DMS79 treated with DMSO at 0.1 percent for 48 hours (cell line): Measurements from ENCODE around the gene CPXM1.

Source experiments
- DNase-seq: peaks from one replicate; lab custom pipeline; 2025; lab: John Stamatoyannopoulos, UW

Gene CPXM1

GRCh38 chr20:2763186-2763585 lies 37.2 kb downstream of the CPXM1 start:
- DNase-seq = no peak

DNA sequence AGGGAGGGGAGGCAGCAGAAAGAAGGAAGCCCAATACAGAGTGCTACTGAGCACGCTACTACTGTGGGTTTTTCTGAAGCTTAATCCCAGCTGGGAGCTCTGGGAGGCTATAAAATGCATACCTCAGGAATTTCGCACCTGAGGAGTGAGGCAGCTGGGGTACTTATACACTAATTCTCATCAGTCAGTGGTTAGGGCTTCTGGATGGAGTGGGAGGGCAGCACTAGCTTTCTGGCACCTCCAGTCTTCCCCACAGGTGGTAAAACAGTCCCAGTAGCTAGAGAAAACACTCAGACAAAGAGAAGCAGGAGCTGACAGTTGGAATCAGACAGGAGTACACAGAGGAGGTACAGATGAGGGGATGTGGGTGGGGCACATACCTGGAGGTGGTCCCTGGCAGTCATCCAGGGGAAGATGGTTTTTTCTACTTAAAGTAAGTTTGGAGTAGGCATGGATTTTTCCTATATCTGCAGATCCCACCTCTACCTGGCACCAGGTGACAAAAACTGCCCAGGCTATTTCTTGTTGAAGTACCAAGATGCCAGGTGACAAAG lies 37.8 kb downstream of the CPXM1 start:
- no peak for DNase-seq

DNA sequence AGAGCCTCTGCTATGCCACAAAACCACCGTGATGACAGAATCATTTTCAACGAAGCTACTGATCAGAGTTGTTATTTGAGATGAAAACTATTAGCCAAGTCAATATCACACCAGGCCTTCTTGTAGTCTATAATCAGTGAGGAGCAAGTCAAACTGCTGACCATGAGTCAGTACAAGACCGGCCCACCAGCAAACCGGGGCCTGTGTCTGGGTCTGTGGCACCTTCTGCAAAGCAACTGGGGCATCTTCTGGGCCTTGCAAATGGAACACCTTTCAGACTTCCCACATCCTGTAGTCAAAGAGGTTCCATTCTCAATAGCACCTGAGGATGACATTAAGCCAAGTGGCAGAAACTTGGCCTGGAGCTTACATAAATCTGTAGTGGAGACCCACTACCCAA lies 38.5 kb downstream of the CPXM1 start:
- no peak for DNase-seq

DNA sequence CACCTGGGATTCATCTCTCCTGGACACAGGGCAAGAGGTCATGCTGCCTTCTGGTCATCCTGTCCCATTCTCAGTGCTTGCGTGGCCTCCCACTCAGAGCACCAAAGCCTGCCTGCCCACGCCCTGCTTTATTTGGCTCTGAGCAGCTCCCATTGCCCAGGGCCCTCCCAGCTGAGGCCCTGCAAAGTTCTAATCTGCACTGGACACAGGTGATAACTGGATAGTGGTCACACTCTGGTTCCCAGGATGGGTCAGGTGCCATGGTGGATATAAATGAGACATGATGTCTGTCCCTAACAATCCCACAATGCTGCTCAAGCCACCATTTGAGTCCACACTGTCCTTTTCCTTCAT lies 39.5 kb downstream of the CPXM1 start:
- DNase-seq = no peak

GRCh38 chr20:2760297-2760951 lies 40.0 kb downstream of the CPXM1 start:
- DNase-seq = no peak

DNA sequence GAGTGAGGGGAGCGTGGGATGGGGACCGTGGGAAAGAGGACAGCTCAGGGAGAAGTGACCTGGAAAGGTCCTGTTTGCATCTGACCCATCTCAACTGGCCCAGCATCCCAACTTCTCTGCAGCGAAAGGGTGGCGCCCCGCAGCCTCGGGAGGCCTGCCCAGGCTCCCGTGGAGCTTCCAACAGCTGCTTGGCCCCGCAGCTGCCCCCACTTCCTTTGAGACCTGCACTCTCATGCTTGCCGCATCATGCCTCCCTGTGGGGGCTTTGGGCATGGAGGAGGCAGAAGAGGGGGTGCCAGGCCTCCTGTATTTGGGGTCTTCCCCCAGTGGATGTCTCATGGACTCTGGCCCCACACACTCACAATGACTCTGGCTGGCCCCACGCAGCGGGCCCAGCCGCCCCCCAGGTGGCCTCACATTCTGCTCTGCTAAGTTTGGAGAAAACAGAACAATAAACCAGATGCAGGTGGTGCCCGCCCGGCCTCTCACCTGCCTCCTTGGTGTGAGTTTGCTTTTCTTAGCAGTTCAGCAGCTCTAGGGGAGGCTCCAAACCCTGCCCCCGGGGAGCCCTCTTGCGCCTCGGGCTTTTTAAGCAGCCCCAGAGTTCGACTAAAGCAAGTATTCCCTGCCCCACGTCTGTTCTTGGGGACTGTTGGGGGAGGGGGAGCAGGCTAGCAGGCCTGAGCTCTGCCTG lies 40.7 kb downstream of the CPXM1 start:
- no peak for DNase-seq

DNA sequence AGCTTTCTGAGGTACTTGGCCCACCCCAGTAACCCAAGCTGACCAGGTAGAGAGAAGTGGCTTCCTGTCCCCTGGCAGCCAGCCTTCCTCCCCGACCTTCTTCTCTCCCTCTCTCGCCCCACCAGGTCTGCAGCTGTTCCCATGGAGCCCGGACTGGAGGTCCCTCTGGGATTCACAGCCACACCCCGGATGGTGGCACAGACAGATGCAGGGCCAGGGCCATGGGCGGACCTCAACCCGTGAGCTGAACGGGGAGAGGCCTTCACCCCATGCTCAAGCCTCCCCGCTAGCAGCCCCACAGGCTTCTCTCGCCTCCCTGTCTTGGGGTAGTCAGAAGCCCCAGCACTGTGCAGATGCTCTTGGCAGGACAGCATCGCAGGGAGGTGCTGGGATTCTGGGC lies 41.3 kb downstream of the CPXM1 start:
- no peak for DNase-seq

GRCh38 chr20:2757969-2758368 lies 42.5 kb downstream of the CPXM1 start:
- no peak for DNase-seq

- no peak for DNase-seq
Observed at GRCh38 chr20:2757001-2757400, 43.4 kb downstream of the CPXM1 start.

- no peak for DNase-seq
Observed at GRCh38 chr20:2756056-2756611, 44.3 kb downstream of the CPXM1 start.

DNA sequence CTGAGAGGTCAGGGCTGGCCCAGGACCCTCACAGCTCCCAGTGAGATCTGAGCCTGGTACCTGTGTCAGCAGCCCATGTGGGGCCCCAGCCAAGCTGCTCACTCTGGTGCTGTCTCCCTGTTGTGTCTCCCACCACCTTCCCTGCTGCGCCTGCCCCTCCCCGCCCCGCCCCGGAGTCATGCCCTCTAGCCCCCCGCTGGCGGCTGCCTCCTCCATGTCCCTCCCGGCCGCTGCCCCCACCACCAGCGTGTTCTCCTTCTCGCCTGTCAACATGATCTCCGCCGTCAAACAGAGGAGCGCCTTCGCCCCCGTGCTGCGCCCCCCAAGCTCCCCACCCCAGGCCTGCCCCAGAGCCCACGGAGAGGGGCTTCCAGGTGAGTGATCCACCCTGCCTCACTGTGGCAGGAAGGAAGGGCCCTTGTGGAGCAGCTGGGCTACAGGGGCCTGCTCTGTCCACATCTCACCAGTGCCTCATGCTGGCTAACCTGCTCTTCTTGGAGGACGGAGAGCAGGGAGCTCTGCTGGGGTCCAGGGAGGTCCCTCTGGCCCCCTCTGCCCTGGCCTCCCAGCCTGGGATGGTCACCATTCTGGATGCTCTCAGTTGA lies 44.9 kb downstream of the CPXM1 start:
- no peak for DNase-seq

- DNase-seq = no peak
Observed at GRCh38 chr20:2754424-2754823, 46.0 kb downstream of the CPXM1 start.

GRCh38 chr20:2753461-2754040 lies 46.9 kb downstream of the CPXM1 start:
- DNase-seq = no peak

DNA sequence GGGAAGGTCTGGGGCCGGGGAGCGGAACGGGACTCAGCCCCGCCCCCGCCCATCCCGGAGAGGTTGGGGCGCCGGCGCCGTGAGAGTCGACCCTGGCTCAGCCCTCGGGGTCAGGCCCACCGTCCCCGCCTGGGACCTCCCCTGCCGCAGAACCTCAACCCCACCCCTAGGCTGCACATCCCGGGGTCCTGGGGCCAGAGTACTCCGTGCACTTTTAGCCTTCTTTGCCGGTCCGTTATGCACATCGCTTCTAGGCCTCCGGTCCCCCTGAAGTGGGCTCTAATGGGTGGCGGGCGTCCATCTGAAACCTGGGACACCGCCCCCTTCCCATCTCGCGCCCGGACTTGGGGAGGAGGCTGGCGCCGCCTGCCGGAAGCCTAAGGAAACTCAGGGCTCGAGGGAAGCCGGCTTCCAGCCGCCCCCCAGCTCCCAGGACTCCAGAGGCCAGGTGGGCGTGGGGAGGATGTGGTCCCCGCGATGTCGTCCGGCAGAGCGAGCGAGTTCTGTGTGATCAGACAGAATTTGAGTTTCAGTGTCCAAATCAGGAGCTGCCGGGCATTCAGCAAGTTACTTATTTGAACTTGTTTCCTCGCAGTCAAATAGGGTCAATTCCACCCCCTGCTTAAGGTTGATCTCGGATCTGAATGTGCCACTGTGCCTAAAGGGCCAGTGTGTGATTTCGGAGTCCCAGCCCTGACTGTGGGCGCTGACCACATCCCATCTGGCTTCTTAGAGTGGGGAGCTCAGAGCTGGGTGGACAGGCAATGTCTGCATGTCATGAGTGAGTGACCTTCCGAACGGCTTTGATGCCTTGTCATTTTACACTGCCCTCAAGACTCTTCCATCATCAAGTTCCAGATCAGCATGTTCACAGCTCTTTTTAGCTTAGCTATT lies 47.6 kb downstream of the CPXM1 start:
- DNase-seq = peak; percentile 41

DNA sequence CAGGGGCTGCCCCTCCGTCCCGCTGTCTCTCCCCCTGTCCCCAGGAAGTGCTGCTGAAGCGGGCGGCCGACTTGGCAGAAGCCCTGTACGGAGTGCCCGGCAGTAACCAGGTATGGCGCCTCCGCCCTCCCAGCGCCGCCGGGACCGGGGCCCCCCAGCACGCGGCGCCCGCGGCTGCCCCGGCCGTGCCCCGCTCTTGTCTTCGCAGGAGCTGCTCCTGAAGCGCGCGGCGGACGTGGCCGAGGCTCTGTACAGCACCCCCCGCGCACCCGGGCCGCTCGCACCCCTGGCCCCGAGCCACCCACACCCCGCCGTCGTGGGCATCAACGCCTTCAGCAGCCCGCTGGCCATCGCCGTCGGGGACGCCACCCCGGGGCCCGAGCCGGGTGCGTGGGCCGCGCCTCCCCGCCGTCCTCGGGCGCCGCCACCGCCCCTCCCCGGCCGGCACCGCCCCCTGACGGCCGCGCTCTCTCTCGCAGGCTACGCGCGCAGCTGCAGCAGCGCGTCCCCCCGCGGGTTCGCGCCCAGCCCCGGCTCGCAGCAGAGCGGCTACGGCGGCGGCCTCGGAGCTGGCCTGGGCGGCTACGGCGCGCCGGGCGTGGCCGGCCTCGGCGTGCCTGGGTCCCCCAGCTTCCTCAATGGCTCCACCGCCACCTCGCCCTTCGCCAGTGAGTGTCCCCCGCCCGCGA lies 48.4 kb downstream of the CPXM1 start:
- no peak for DNase-seq

DNA sequence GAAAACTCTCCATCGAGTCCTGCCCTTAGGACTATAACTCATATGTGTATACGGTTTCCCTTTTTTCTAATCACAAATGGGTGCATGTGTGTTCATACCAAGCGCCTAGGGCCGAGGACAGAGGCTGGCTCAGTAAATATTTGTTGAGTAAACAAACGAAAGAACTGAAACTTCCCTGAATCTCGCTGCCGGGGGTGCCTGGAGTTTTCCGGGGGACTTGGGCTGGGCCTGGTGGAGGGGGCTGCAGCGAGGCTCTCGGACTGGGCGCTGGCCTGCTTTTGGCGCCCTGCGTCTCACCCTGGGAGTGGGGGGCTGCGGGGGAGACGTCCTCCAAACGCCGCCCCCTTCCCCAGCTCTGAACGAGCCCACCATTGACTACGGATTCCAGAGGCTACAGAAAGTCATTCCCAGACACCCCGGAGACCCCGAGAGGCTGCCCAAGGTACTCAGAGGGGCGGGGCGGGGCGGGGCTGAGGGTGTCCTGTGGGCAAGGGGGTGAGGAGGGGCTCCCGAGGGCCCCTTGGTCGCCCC lies 49.0 kb downstream of the CPXM1 start:
- DNase-seq = no peak

DNA sequence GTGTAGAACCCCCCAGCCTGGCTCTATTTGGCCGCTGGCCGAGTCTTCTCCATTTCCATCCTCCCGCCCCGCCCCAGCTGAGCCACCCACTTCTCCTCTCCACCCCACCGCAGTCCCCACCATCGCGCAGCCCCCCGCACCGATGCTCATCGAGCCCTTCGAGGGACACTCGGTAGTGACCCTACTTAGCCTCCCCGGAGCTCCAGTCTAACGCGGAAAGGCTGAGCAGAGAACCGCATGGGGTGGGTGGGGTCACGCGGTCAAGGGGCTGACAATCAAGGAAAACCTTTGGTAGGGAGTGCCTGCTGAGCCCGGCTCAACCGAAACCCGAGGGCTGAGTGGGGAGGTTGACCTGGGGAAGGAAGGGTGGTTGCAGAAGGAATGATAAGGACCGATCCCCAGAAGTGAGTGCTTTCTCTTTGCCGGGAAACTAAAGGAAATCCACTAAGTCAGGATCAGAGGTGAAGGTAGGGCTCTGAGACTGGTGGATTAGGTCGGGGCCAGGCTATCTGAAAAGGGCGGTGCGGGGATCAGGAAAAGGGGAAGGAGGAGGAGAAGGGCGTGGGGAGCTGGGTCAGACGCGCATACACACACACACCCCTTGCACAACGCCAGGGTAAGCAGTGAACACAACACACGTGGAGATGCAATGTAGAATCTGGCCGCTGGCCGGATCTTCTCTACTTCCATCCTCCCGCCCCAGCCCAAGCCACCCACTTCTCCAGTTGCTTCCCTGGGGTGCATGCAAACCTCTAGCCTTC lies 49.8 kb downstream of the CPXM1 start:
- no peak for DNase-seq

GRCh38 chr20:2749951-2750490 lies 50.4 kb downstream of the CPXM1 start:
- DNase-seq = no peak

DNA sequence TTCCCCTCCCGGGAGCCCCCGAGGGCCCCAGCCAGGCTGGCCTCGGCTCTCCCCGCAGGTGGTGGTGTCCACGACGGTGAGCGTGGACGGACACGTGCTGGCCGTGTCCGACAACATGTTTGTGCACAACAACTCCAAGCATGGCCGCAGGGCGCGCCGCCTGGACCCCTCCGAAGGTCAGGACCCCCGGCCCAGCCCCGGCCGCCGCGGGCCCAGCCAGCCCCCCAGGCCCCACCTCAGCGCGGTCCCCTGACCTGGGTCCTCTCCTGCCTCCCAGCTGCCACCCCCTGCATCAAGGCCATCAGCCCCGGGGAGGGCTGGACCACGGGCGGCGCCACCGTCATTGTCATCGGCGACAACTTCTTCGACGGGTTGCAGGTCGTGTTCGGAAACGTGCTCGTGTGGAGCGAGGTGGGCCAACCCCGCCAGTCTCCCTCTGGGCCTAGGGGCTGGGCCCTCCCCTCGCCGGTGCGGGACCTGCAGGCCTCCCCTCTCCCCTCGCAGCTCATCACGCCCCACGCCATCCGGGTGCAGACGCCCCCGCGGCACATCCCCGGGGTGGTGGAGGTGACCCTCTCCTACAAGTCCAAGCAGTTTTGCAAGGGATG lies 51.0 kb downstream of the CPXM1 start:
- DNase-seq = no peak
